WTC11 (cell line): ENCODE data around the gene HSPA1B. TPM values are rescaled to one million over a fixed set of nuclear protein-coding genes. Genes with fewer than 3 reads are reported as not detected.

Experiments
- ATAC-seq: fragments of 200-7000 bp; cut with Tn5 transposase; 2 replicates; pipeline ENCODE4 v1.10.0; 2021; ENCODE audit warnings: mild to moderate bottlenecking, moderate library complexity
- CTCF ChIA-PET: fragments of 300-600 bp; sonication (Branson Sonifier 250); formaldehyde crosslinking; loops from one replicate; lab custom pipeline; 2021; ENCODE audit warnings: antibody characterized with exemption; lab: Charles Lee
- POLR2A ChIA-PET: fragments of 350-600 bp; sonication (Branson Sonifier 250); formaldehyde crosslinking; loops from one replicate; lab custom pipeline; 2021; ENCODE audit warnings: antibody characterized with exemption; lab: Charles Lee
- DNase-seq: peaks from one replicate; pipeline ENCODE4 v3.0.0; 2021; ENCODE audit warnings: low spot score
- H3K27ac Mint-ChIP-seq: 2 replicates; pipeline ENCODE4 v1.8.0; 2021; ENCODE audit warnings: mixed read lengths
- H3K27me3 Mint-ChIP-seq: 2 replicates; pipeline ENCODE4 v1.8.0; 2021; ENCODE audit warnings: low read depth, mild to moderate bottlenecking, moderate library complexity, mixed read lengths
- H3K36me3 Mint-ChIP-seq: 2 replicates; pipeline ENCODE4 v1.8.0; 2021; ENCODE audit warnings: mixed read lengths
- H3K4me1 Mint-ChIP-seq: 2 replicates; pipeline ENCODE4 v1.8.0; 2022; ENCODE audit warnings: mixed read lengths
- H3K4me3 Mint-ChIP-seq: 2 replicates; pipeline ENCODE4 v1.8.0; 2021; ENCODE audit warnings: mild to moderate bottlenecking, moderate library complexity, mixed read lengths
- H3K9me3 Mint-ChIP-seq: 2 replicates; pipeline ENCODE4 v1.8.0; 2021; ENCODE audit warnings: mixed read lengths
- AFF4 ChIP-seq: sonication (generic); formaldehyde crosslinking; IDR thresholded peaks from 2 replicates; pipeline ENCODE4 v1.8.1; 2023; ENCODE audit warnings: mild to moderate bottlenecking, missing genetic modification reagents, borderline replicate concordance
- ATF6 ChIP-seq: sonication (generic); formaldehyde crosslinking; IDR thresholded peaks from 2 replicates; pipeline ENCODE4 v1.8.1; 2023; ENCODE audit warnings: mild to moderate bottlenecking, missing genetic modification reagents
- GTF2I ChIP-seq: fragments of 250-450 bp; sonication (Bioruptor Pico); conservative IDR thresholded peaks from 2 replicates; pipeline ENCODE4 v1.4.0; 2021; ENCODE audit warnings: mild to moderate bottlenecking
- IRF1 ChIP-seq: sonication (generic); formaldehyde crosslinking; IDR thresholded peaks from 2 replicates; pipeline ENCODE4 v1.8.0; 2023; ENCODE audit warnings: missing genetic modification reagents
- OVOL2 ChIP-seq: fragments of 250-450 bp; sonication (Bioruptor Pico); IDR thresholded peaks from 2 replicates; pipeline ENCODE4 v1.9.0; 2021; ENCODE audit warnings: mild to moderate bottlenecking, borderline replicate concordance
- RELA ChIP-seq: sonication (generic); formaldehyde crosslinking; IDR thresholded peaks from 2 replicates; pipeline ENCODE4 v1.8.1; 2022; ENCODE audit warnings: missing genetic modification reagents, mild to moderate bottlenecking, borderline replicate concordance
- RORB ChIP-seq: fragments of 250-450 bp; sonication (Bioruptor Pico); IDR thresholded peaks from 2 replicates; pipeline ENCODE4 v1.9.0; 2021; ENCODE audit warnings: mild to moderate bottlenecking
- ZNF121 ChIP-seq: sonication (generic); formaldehyde crosslinking; IDR thresholded peaks from 2 replicates; pipeline ENCODE4 v1.8.0; 2023; ENCODE audit warnings: missing genetic modification reagents
- ZNF281 ChIP-seq: sonication (generic); formaldehyde crosslinking; IDR thresholded peaks from 2 replicates; pipeline ENCODE4 v1.8.0; 2023; ENCODE audit warnings: mild to moderate bottlenecking, missing genetic modification reagents
- ZNF396 ChIP-seq: fragments of 250-450 bp; sonication (Bioruptor Pico); IDR thresholded peaks from 2 replicates; pipeline ENCODE4 v1.8.0; 2021; ENCODE audit warnings: mild to moderate bottlenecking, moderate library complexity, borderline replicate concordance
- total RNA-seq: library from RNA; stranded (reverse); gene quantifications from 3 replicates; pipeline ENCODE4 v1.2.3, GENCODE V29; 2021
- TF ChIP-seq, protein P1 (sequence below): fragments of 250-450 bp; sonication (Bioruptor Pico); IDR thresholded peaks from 2 replicates; pipeline ENCODE4 v1.9.0; 2021; ENCODE audit warnings: mild to moderate bottlenecking
- TF ChIP-seq, protein P2 (sequence below): sonication (generic); formaldehyde crosslinking; IDR thresholded peaks from 2 replicates; pipeline ENCODE4 v1.8.0; 2022; ENCODE audit warnings: mild to moderate bottlenecking, missing genetic modification reagents

Gene HSPA1B
- total RNA-seq, 1 experiment from 2014 or later: 75.3 TPM

GRCh38 chr6:31825553-31825952, 2.0 kb upstream of the HSPA1B start:
- CTCF ChIA-PET: interaction anchor here (0.6 to 1.6 kb wide), 2 partner anchors 11 to 143 kb away, joined by 3 to 4 read pairs; no protein-coding TSS in a partner anchor
- Mint-ChIP-seq H3K4me1 (peaks cover 51% of the 10 kb centered on the region), H3K27me3 (no peaks in the 10 kb centered on the region), H3K27ac (peak overlapping the region; percentile 99), H3K9me3 (no peaks in the 10 kb centered on the region), H3K36me3 (no peaks in the 10 kb centered on the region), H3K4me3 (peak overlapping the region; percentile 75)
- DNase-seq: no peak
- TF ChIP-seq AFF4 (CRISPR knock-in tag): no peak
- no peak for TF ChIP-seq IRF1 (CRISPR knock-in tag)
- POLR2A ChIA-PET: interaction anchor here (0.6 kb wide), 1 partner anchor 143 kb away, joined by 3 read pairs; no protein-coding TSS in a partner anchor
- no peak for ATAC-seq

GRCh38 chr6:31826793-31827285, 699 bp upstream of the HSPA1B start:
- ChIA-PET POLR2A (interaction anchor here (0.6 to 2.3 kb wide), 27 partner anchors 9 to 285 kb away, joined by 3 to 23 read pairs (median 6); partner anchors contain the start of genes ABHD16A, BAG6, C6orf47 and CLIC1), CTCF (interaction anchor here (0.7 to 2.3 kb wide), 13 partner anchors 12 to 166 kb away, joined by 3 to 16 read pairs (median 4); partner anchors contain the start of genes C6orf47, HSPA1A, HSPA1L and LSM2)
- Mint-ChIP-seq H3K4me1 (peaks cover 46% of the 10 kb centered on the region), H3K27me3 (no peaks in the 10 kb centered on the region), H3K9me3 (no peaks in the 10 kb centered on the region), H3K27ac (peak overlapping the region; percentile 99), H3K36me3 (no peaks in the 10 kb centered on the region), H3K4me3 (peak overlapping the region; percentile 75)
- ATAC-seq: peak; percentile 20
- TF ChIP-seq, protein P1, sequence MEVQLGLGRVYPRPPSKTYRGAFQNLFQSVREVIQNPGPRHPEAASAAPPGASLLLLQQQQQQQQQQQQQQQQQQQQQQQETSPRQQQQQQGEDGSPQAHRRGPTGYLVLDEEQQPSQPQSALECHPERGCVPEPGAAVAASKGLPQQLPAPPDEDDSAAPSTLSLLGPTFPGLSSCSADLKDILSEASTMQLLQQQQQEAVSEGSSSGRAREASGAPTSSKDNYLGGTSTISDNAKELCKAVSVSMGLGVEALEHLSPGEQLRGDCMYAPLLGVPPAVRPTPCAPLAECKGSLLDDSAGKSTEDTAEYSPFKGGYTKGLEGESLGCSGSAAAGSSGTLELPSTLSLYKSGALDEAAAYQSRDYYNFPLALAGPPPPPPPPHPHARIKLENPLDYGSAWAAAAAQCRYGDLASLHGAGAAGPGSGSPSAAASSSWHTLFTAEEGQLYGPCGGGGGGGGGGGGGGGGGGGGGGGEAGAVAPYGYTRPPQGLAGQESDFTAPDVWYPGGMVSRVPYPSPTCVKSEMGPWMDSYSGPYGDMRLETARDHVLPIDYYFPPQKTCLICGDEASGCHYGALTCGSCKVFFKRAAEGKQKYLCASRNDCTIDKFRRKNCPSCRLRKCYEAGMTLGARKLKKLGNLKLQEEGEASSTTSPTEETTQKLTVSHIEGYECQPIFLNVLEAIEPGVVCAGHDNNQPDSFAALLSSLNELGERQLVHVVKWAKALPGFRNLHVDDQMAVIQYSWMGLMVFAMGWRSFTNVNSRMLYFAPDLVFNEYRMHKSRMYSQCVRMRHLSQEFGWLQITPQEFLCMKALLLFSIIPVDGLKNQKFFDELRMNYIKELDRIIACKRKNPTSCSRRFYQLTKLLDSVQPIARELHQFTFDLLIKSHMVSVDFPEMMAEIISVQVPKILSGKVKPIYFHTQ (CRISPR knock-in tag): no peak
- no peak for TF ChIP-seq RORB (CRISPR knock-in tag)
- TF ChIP-seq GTF2I (CRISPR knock-in tag): no peak
- no peak for TF ChIP-seq ZNF396 (CRISPR knock-in tag)
- TF ChIP-seq ZNF121 (CRISPR knock-in tag): no peak
- TF ChIP-seq ZNF281 (CRISPR knock-in tag): no peak
- peak; percentile 62 for DNase-seq

DNA sequence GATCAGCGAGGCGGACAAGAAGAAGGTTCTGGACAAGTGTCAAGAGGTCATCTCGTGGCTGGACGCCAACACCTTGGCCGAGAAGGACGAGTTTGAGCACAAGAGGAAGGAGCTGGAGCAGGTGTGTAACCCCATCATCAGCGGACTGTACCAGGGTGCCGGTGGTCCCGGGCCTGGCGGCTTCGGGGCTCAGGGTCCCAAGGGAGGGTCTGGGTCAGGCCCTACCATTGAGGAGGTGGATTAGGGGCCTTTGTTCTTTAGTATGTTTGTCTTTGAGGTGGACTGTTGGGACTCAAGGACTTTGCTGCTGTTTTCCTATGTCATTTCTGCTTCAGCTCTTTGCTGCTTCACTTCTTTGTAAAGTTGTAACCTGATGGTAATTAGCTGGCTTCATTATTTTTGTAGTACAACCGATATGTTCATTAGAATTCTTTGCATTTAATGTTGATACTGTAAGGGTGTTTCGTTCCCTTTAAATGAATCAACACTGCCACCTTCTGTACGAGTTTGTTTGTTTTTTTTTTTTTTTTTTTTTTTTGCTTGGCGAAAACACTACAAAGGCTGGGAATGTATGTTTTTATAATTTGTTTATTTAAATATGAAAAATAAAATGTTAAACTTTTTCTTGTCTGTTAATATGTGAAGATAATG, 2.2 kb downstream of the HSPA1B start:
- no peaks in the 10 kb centered on the region for H3K9me3 Mint-ChIP-seq
- ATAC-seq (no peak), DNase-seq (no peak)
- ChIA-PET POLR2A (interaction anchor here (0.7 to 1.7 kb wide), 5 partner anchors 15 to 34 kb away, joined by 6 to 10 read pairs (median 7); partner anchors contain the start of genes HSPA1A, HSPA1L and LSM2), CTCF (interaction anchor here (0.7 to 2.9 kb wide), 17 partner anchors 14 to 1190 kb away, joined by 3 to 22 read pairs (median 9); partner anchors contain the start of genes CLIC1, DDAH2, HSPA1A and HSPA1L)
- H3K4me1 Mint-ChIP-seq: peaks cover 26% of the 10 kb centered on the region
- H3K27ac Mint-ChIP-seq: no peak overlapping the region; the same call in 1 of the 2 replicates
- peak overlapping the region; percentile 98 for H3K4me3 Mint-ChIP-seq
- TF ChIP-seq, protein P2, sequence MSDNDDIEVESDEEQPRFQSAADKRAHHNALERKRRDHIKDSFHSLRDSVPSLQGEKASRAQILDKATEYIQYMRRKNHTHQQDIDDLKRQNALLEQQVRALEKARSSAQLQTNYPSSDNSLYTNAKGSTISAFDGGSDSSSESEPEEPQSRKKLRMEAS (CRISPR knock-in tag): no peak
- TF ChIP-seq ATF6 (CRISPR knock-in tag) (no peak), ZNF281 (CRISPR knock-in tag) (no peak), OVOL2 (CRISPR knock-in tag) (no peak), RELA (CRISPR knock-in tag) (no peak)
- peaks cover under 1% of the 10 kb centered on the region for H3K36me3 Mint-ChIP-seq
- no peaks in the 10 kb centered on the region for H3K27me3 Mint-ChIP-seq
